ENCODE data around the gene POLR3A. TPM values are rescaled to one million over a fixed set of nuclear protein-coding genes. Genes with fewer than 3 reads are reported as not detected.

Gene POLR3A
- total RNA-seq, 1 donor from 2014 or later, result 27.5 TPM

GRCh38 chr10:78035933-78036583 lies 6.7 kb upstream of the POLR3A start:
- no peaks in the 10 kb centered on the region for H3K27me3 Mint-ChIP-seq
- H3K9me3 Mint-ChIP-seq (ENCODE audit: low read depth), result no peaks in the 10 kb centered on the region
- no peak overlapping the region for H3K27ac Mint-ChIP-seq
- peaks cover 31% of the 10 kb centered on the region for H3K4me1 Mint-ChIP-seq (ENCODE audit: low read depth)
- no peak for TF ChIP-seq CTCF (IDR thresholded peaks at IDR 0.05; ENCODE audit: unreplicated experiment)
- no peak for DNase-seq (ENCODE audit: low spot score, unreplicated experiment)
- H3K4me3 Mint-ChIP-seq (ENCODE audit: low read depth), result peak overlapping the region; percentile 32
- peaks cover 32% of the 10 kb centered on the region for H3K36me3 Mint-ChIP-seq (ENCODE audit: insufficient read depth)

DNA sequence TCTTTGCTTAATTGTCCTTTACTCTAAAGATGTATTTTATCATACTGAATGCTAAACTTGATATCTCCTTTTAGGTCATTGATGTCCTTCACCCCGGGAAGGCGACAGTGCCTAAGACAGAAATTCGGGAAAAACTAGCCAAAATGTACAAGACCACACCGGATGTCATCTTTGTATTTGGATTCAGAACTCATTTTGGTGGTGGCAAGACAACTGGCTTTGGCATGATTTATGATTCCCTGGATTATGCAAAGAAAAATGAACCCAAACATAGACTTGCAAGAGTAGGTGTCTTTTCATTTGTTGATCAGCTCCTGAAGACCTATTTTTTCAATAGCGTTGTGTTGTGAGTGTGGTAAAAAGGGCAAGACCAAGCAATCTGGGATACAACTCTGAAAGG lies 6.1 kb upstream of the POLR3A start:
- H3K9me3 Mint-ChIP-seq (ENCODE audit: low read depth), result no peaks in the 10 kb centered on the region
- H3K27ac Mint-ChIP-seq, result no peak overlapping the region
- DNase-seq (ENCODE audit: low spot score, unreplicated experiment), result no peak
- peak overlapping the region; percentile 91 for H3K4me3 Mint-ChIP-seq (ENCODE audit: low read depth)
- H3K4me1 Mint-ChIP-seq (ENCODE audit: low read depth), result peaks cover 31% of the 10 kb centered on the region
- no peaks in the 10 kb centered on the region for H3K27me3 Mint-ChIP-seq
- TF ChIP-seq CTCF (IDR thresholded peaks at IDR 0.05; ENCODE audit: unreplicated experiment), result no peak
- peaks cover 26% of the 10 kb centered on the region for H3K36me3 Mint-ChIP-seq (ENCODE audit: insufficient read depth)

DNA sequence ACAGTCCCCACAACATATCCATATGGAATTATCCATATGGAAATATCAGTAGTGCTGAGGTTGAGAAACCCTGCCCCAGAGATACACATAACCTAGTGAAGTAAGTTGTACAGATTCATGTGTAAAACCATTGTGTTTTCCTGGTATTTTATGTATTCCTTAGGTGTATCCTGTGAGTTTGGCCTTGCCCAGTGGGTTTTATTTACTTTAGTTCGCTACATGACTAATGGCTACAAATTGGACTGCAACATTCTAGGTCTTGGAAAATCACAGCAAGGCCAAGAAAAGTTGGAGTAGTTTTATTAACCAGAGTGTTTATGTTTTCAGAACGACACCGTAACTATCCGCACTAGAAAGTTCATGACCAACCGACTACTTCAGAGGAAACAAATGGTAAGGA lies 5.7 kb upstream of the POLR3A start:
- DNase-seq (ENCODE audit: low spot score, unreplicated experiment), result no peak
- peaks cover 31% of the 10 kb centered on the region for H3K4me1 Mint-ChIP-seq (ENCODE audit: low read depth)

GRCh38 chr10:78033637-78034470 lies 4.5 kb upstream of the POLR3A start, which contains the start of gene RPS24:
Gene RPS24, plus strand, starts transcription at chr10:78033863. Its CDS starts 39 bp downstream, at chr10:78033902.
- Mint-ChIP-seq H3K27ac (peak within 1 kb of the TSS; percentile 89), H3K4me1 (ENCODE audit: low read depth) (peaks cover 31% of the 10 kb centered on the region), H3K36me3 (ENCODE audit: insufficient read depth) (peaks cover 17% of the 10 kb centered on the region), H3K27me3 (no peaks in the 10 kb centered on the region), H3K4me3 (ENCODE audit: low read depth) (peak within 1 kb of the TSS; percentile 91), H3K9me3 (ENCODE audit: low read depth) (no peaks in the 10 kb centered on the region)
- peak; percentile 24 for TF ChIP-seq CTCF (IDR thresholded peaks at IDR 0.05; ENCODE audit: unreplicated experiment)
- DNase-seq (ENCODE audit: low spot score, unreplicated experiment), result peak; percentile 85

More for the DNA sequence above, 5.7 kb upstream of the POLR3A start:
- Mint-ChIP-seq H3K27me3 (no peaks in the 10 kb centered on the region), H3K9me3 (ENCODE audit: low read depth) (no peaks in the 10 kb centered on the region), H3K36me3 (ENCODE audit: insufficient read depth) (peaks cover 25% of the 10 kb centered on the region), H3K27ac (no peak overlapping the region), H3K4me3 (ENCODE audit: low read depth) (peak overlapping the region; percentile 91)
- no peak for TF ChIP-seq CTCF (IDR thresholded peaks at IDR 0.05; ENCODE audit: unreplicated experiment)

DNA sequence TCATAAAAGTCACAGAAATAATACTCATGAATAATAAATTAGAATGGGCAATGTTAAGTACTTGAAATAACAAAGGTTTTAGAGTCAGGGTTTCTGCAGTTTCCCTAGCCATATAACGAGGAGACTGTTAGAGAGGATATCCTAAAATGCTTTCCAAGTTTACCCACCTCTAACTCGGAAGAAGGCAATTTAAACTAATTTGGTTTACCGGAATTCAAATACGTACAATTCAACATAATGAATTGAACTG lies 4.0 kb upstream of the POLR3A start:
- Mint-ChIP-seq H3K27me3 (no peaks in the 10 kb centered on the region), H3K36me3 (ENCODE audit: insufficient read depth) (peaks cover 17% of the 10 kb centered on the region), H3K27ac (peak overlapping the region; percentile 89), H3K4me1 (ENCODE audit: low read depth) (peaks cover 32% of the 10 kb centered on the region), H3K9me3 (ENCODE audit: low read depth) (no peaks in the 10 kb centered on the region), H3K4me3 (ENCODE audit: low read depth) (peak overlapping the region; percentile 91)
- DNase-seq (ENCODE audit: low spot score, unreplicated experiment), result no peak
- no peak for TF ChIP-seq CTCF (IDR thresholded peaks at IDR 0.05; ENCODE audit: unreplicated experiment)

Data from progenitor cell of endocrine pancreas (in vitro differentiated cells).